ENCODE results near the gene GCNT4.

DNA sequence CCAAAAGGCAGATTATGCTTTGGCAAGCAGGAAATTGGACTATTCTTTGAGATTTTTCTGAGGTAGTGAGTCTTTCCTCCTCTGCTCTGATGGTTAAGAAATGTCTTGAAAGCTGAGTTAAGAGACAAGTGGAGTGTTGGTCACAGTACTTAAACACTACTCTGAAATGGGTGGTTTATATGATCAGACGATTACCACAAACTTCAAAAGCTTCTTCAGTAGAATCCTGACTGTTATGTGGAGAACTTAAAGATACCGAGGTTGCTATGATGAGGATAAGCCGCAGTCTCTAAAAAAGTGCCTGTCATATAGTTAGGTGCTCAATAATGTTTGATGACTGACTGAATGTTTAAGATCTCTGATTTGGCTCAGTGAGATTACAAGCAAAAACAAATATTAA, 24.3 kb downstream of the GCNT4 start:
- TF ChIP-seq, protein P1, sequence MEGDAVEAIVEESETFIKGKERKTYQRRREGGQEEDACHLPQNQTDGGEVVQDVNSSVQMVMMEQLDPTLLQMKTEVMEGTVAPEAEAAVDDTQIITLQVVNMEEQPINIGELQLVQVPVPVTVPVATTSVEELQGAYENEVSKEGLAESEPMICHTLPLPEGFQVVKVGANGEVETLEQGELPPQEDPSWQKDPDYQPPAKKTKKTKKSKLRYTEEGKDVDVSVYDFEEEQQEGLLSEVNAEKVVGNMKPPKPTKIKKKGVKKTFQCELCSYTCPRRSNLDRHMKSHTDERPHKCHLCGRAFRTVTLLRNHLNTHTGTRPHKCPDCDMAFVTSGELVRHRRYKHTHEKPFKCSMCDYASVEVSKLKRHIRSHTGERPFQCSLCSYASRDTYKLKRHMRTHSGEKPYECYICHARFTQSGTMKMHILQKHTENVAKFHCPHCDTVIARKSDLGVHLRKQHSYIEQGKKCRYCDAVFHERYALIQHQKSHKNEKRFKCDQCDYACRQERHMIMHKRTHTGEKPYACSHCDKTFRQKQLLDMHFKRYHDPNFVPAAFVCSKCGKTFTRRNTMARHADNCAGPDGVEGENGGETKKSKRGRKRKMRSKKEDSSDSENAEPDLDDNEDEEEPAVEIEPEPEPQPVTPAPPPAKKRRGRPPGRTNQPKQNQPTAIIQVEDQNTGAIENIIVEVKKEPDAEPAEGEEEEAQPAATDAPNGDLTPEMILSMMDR (IDR thresholded peaks at IDR 0.05; ENCODE audit: extremely low read depth in 1 of 2, insufficient read depth in 1 of 2, low read depth in 1 of 2, low read length in 2 of 2), result no peak
- TF ChIP-seq JUN (IDR thresholded peaks at IDR 0.05; ENCODE audit: borderline replicate concordance, insufficient read depth, insufficient read length, low read depth) (no peak), EZH2 (IDR thresholded peaks at IDR 0.05; ENCODE audit: borderline replicate concordance, low read depth, low read length, severe bottlenecking) (no peak), POLR2A (IDR thresholded peaks at IDR 0.05; ENCODE audit: low read depth, low read length) (no peak), POLR2AphosphoS5 (IDR thresholded peaks at IDR 0.05; ENCODE audit: insufficient read depth, low read depth, low read length) (no peak)
- TF ChIP-seq, protein P2, sequence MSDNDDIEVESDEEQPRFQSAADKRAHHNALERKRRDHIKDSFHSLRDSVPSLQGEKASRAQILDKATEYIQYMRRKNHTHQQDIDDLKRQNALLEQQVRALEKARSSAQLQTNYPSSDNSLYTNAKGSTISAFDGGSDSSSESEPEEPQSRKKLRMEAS (IDR thresholded peaks at IDR 0.05; ENCODE audit: insufficient read depth, insufficient read length), result no peak
